ENCODE data around the gene TFPI2.

DNA sequence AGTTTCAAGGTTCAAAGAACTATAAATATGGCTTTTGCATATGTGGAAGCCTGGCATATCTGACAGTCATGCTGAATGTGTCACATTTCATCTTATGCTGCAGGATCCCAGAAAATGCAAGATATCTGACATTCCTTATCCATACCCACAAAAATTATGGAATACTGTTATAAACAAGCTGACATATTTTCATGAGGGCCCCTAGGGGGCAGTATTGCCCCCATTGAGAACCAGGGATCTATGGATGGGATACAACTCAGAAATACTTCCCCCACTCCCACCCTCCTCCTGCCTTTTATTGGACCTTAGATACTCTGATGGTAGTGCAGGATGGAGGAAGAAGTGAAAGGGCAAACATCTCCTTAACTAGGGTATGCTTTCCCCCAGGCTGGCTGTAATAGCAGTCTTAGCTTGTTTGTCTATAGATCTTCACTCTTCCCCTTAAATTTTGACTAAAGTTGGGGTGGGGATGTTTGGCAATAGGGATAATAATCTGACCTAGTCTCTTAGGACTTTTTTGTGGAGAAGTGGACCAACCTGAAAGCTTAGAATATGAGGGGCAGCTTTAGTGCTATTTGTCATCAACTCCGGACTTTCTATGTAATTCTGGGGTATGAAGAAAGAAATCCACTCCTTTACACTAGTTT, 12.3 kb upstream of the TFPI2 start:
- TF ChIP-seq, protein P1, sequence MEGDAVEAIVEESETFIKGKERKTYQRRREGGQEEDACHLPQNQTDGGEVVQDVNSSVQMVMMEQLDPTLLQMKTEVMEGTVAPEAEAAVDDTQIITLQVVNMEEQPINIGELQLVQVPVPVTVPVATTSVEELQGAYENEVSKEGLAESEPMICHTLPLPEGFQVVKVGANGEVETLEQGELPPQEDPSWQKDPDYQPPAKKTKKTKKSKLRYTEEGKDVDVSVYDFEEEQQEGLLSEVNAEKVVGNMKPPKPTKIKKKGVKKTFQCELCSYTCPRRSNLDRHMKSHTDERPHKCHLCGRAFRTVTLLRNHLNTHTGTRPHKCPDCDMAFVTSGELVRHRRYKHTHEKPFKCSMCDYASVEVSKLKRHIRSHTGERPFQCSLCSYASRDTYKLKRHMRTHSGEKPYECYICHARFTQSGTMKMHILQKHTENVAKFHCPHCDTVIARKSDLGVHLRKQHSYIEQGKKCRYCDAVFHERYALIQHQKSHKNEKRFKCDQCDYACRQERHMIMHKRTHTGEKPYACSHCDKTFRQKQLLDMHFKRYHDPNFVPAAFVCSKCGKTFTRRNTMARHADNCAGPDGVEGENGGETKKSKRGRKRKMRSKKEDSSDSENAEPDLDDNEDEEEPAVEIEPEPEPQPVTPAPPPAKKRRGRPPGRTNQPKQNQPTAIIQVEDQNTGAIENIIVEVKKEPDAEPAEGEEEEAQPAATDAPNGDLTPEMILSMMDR (conservative IDR thresholded peaks at IDR 0.05; ENCODE audit: low read depth, low read length), result peak; percentile 89
- TF ChIP-seq EZH2 (IDR thresholded peaks at IDR 0.05; ENCODE audit: borderline replicate concordance, low read depth, low read length, poor library complexity, severe bottlenecking), result no peak

Measured in A673 (cell line).